BLaER1 treated with 17β-estradiol and CSF1 and Interleukin-3, amounts not matched to agents 10 nM and 100 nM (cell line): ENCODE data around the gene RRBP1.

ENCODE experiments used
- H3K27ac ChIP-seq, 11 experiments: shearing (Covaris generic); formaldehyde crosslinking; 2 replicates each; pipeline ENCODE4 v1.8.1; 2022
- H3K27me3 ChIP-seq, 11 experiments: shearing (Covaris generic); formaldehyde crosslinking; 2 replicates each; pipeline ENCODE4 v1.8.1; 2022
- H3K36me3 ChIP-seq, 11 experiments: shearing (Covaris generic); formaldehyde crosslinking; 2 replicates each; pipeline ENCODE4 v1.8.1; 2022
- H3K4me1 ChIP-seq, 10 experiments: shearing (Covaris generic); formaldehyde crosslinking; 2 replicates each; pipeline ENCODE4 v1.8.1; 2022
- H3K4me2 ChIP-seq, 11 experiments: shearing (Covaris generic); formaldehyde crosslinking; 2 replicates each; pipeline ENCODE4 v1.8.1; 2022
- H3K4me3 ChIP-seq, 10 experiments: shearing (Covaris generic); formaldehyde crosslinking; 2 replicates each; pipeline ENCODE4 v1.8.1; 2022
- H3K9ac ChIP-seq, 11 experiments: shearing (Covaris generic); formaldehyde crosslinking; 2 replicates each; pipeline ENCODE4 v1.8.1; 2022
- H3K9me3 ChIP-seq, 11 experiments: shearing (Covaris generic); formaldehyde crosslinking; replicated peaks in 1 of 11; 2 replicates each; pipeline ENCODE4 v1.8.1; 2022
- H4K20me1 ChIP-seq, 11 experiments: shearing (Covaris generic); formaldehyde crosslinking; 2 replicates each; pipeline ENCODE4 v1.8.1; 2022
- Cebpa-rat ChIP-seq, 11 experiments: shearing (Covaris generic); IDR thresholded peaks; 2 replicates each; pipeline ENCODE4 v1.8.1; 2022

RRBP1 gene

GRCh38 chr20:17723301-17723691, 41.3 kb upstream of the RRBP1 start:
- Histone ChIP-seq H3K27me3 (no peaks in the 10 kb centered on the region), H3K4me1 (peaks cover 0 to 5% (median 0%) of the 10 kb centered on the region in 10 experiments; a peak in 2 of 20 replicates), H3K27ac (no peak overlapping the region), H3K9ac (no peak overlapping the region), H3K4me3 (no peak overlapping the region), H4K20me1 (no peaks in the 10 kb centered on the region; a peak in 1 of 22 replicates), H3K36me3 (no peaks in the 10 kb centered on the region), H3K4me2 (no peak overlapping the region), H3K9me3 (0 out of 22 replicates have a peak, but pooled peaks cover 0 to 7% (median 0%) of the 10 kb centered on the region in 11 experiments)
- TF ChIP-seq Cebpa-rat (IDR thresholded peaks at IDR 0.05): no peak

GRCh38 chr20:17722493-17723300, 40.7 kb upstream of the RRBP1 start:
- Histone ChIP-seq H3K4me2 (no peak overlapping the region), H3K9me3 (0 out of 22 replicates have a peak, but pooled peaks cover 0 to 7% (median 0%) of the 10 kb centered on the region in 11 experiments), H3K4me3 (no peak overlapping the region), H3K9ac (no peak overlapping the region), H3K36me3 (no peaks in the 10 kb centered on the region), H3K4me1 (peaks cover 0 to 5% (median 0%) of the 10 kb centered on the region in 10 experiments; a peak in 2 of 20 replicates), H3K27me3 (no peaks in the 10 kb centered on the region), H3K27ac (no peak overlapping the region), H4K20me1 (no peaks in the 10 kb centered on the region; a peak in 1 of 22 replicates)
- TF ChIP-seq Cebpa-rat (IDR thresholded peaks at IDR 0.05): no peak

- Histone ChIP-seq H3K4me3 (no peak overlapping the region), H3K4me2 (no peak overlapping the region), H3K9ac (no peak overlapping the region), H4K20me1 (no peaks in the 10 kb centered on the region; a peak in 1 of 22 replicates), H3K4me1 (peaks cover 0 to 5% (median 0%) of the 10 kb centered on the region in 10 experiments; a peak in 2 of 20 replicates), H3K36me3 (no peaks in the 10 kb centered on the region), H3K9me3 (0 out of 22 replicates have a peak, but pooled peaks cover 0 to 7% (median 0%) of the 10 kb centered on the region in 11 experiments), H3K27ac (no peak overlapping the region), H3K27me3 (no peaks in the 10 kb centered on the region)
- no peak for TF ChIP-seq Cebpa-rat (IDR thresholded peaks at IDR 0.05)
These were observed 39.9 kb upstream of the RRBP1 start for GRCh38 chr20:17721802-17722486.

GRCh38 chr20:17720755-17721154, 38.7 kb upstream of the RRBP1 start:
- H3K36me3 ChIP-seq: no peaks in the 10 kb centered on the region
- no peak for TF ChIP-seq Cebpa-rat (IDR thresholded peaks at IDR 0.05)
- peak overlapping the region in 3 of 11 experiments; percentile 30 to 40 (median 39); a peak in 6 of 22 replicates for H3K4me2 ChIP-seq
- no peaks in the 10 kb centered on the region; a peak in 1 of 22 replicates for H4K20me1 ChIP-seq
- no peaks in the 10 kb centered on the region for H3K27me3 ChIP-seq
- no peak overlapping the region for H3K27ac ChIP-seq
- H3K4me1 ChIP-seq: peaks cover 0 to 5% (median 0%) of the 10 kb centered on the region in 10 experiments; a peak in 2 of 20 replicates
- H3K4me3 ChIP-seq: no peak overlapping the region
- no peak overlapping the region for H3K9ac ChIP-seq
- 0 out of 22 replicates have a peak, but pooled peaks cover 0 to 7% (median 0%) of the 10 kb centered on the region in 11 experiments for H3K9me3 ChIP-seq

GRCh38 chr20:17716331-17716730, 34.3 kb upstream of the RRBP1 start:
- no peak overlapping the region for H3K27ac ChIP-seq
- H4K20me1 ChIP-seq: no peaks in the 10 kb centered on the region

GRCh38 chr20:17715075-17715474, 33.0 kb upstream of the RRBP1 start:
- 0 out of 22 replicates have a peak, but pooled peaks cover 0 to 5% (median 0%) of the 10 kb centered on the region in 11 experiments for H3K9me3 ChIP-seq
- peaks cover 8 to 25% (median 22%) of the 10 kb centered on the region in 10 experiments for H3K4me1 ChIP-seq
- H3K4me3 ChIP-seq: no peak overlapping the region
- H4K20me1 ChIP-seq: no peaks in the 10 kb centered on the region
- H3K27ac ChIP-seq: no peak overlapping the region
- no peak overlapping the region for H3K9ac ChIP-seq
- no peak overlapping the region for H3K4me2 ChIP-seq
- TF ChIP-seq Cebpa-rat (IDR thresholded peaks at IDR 0.05): no peak
- H3K36me3 ChIP-seq: no peaks in the 10 kb centered on the region
- no peaks in the 10 kb centered on the region for H3K27me3 ChIP-seq

More at GRCh38 chr20:17716331-17716730, 34.3 kb upstream of the RRBP1 start:
- Histone ChIP-seq H3K9ac (no peak overlapping the region), H3K4me3 (no peak overlapping the region), H3K27me3 (no peaks in the 10 kb centered on the region), H3K9me3 (0 out of 22 replicates have a peak, but pooled peaks cover 0 to 5% (median 0%) of the 10 kb centered on the region in 11 experiments), H3K4me1 (peaks cover 0 to 17% (median 10%) of the 10 kb centered on the region in 10 experiments; a peak in 18 of 20 replicates), H3K36me3 (no peaks in the 10 kb centered on the region), H3K4me2 (no peak overlapping the region)
- TF ChIP-seq Cebpa-rat (IDR thresholded peaks at IDR 0.05): no peak

GRCh38 chr20:17714597-17714996, 32.6 kb upstream of the RRBP1 start:
- Histone ChIP-seq H3K4me1 (peaks cover 8 to 27% (median 22%) of the 10 kb centered on the region in 10 experiments), H3K36me3 (no peaks in the 10 kb centered on the region), H3K27ac (no peak overlapping the region), H3K4me3 (no peak overlapping the region), H3K27me3 (no peaks in the 10 kb centered on the region), H3K4me2 (no peak overlapping the region), H3K9me3 (0 out of 22 replicates have a peak, but pooled peaks cover 0 to 5% (median 0%) of the 10 kb centered on the region in 11 experiments), H3K9ac (no peak overlapping the region), H4K20me1 (no peaks in the 10 kb centered on the region)
- TF ChIP-seq Cebpa-rat (IDR thresholded peaks at IDR 0.05): no peak

GRCh38 chr20:17712708-17713107, 30.7 kb upstream of the RRBP1 start:
- Histone ChIP-seq H3K27ac (no peak overlapping the region), H3K4me1 (peaks cover 8 to 27% (median 22%) of the 10 kb centered on the region in 10 experiments), H3K36me3 (no peaks in the 10 kb centered on the region), H3K4me2 (no peak overlapping the region; a peak in 1 of 22 replicates), H3K9me3 (0 out of 22 replicates have a peak, but pooled peaks cover 0 to 5% (median 0%) of the 10 kb centered on the region in 11 experiments), H3K9ac (no peak overlapping the region), H3K4me3 (no peak overlapping the region), H3K27me3 (no peaks in the 10 kb centered on the region), H4K20me1 (no peaks in the 10 kb centered on the region)
- TF ChIP-seq Cebpa-rat (IDR thresholded peaks at IDR 0.05): no peak

- Histone ChIP-seq H3K36me3 (no peaks in the 10 kb centered on the region), H3K27ac (no peak overlapping the region), H3K4me1 (peaks cover 8 to 27% (median 22%) of the 10 kb centered on the region in 10 experiments), H3K9me3 (no peaks in the 10 kb centered on the region), H4K20me1 (no peaks in the 10 kb centered on the region), H3K27me3 (no peaks in the 10 kb centered on the region), H3K4me2 (peak overlapping the region in 7 of 11 experiments; percentile 60 to 91 (median 80); a peak in 13 of 22 replicates), H3K4me3 (no peak overlapping the region), H3K9ac (no peak overlapping the region)
- no peak for TF ChIP-seq Cebpa-rat (IDR thresholded peaks at IDR 0.05)
These were observed 30.2 kb upstream of the RRBP1 start for GRCh38 chr20:17712201-17712600.
